ENCODE results near the gene CEP89. TPM values are rescaled to one million over a fixed set of nuclear protein-coding genes. Genes with fewer than 3 reads are reported as not detected.
"Not testable (repeated sequence)": the region's sequence is repeated elsewhere in the genome, so short reads cannot be mapped to it uniquely, and the experiment has no call there.

Gene CEP89
- total RNA-seq, 1 experiment from 2014 or later = 14.5 TPM

GRCh38 chr19:33005440-33005839 lies 33.7 kb upstream of the CEP89 start:
- no peaks in the 10 kb centered on the region for H3K9me3 ChIP-seq
- intact Hi-C loops (cut with micrococcal nuclease; ENCODE audit: unreplicated experiment) = no loop called here
- TF ChIP-seq CTCF (IDR thresholded peaks at IDR 0.05; ENCODE audit: insufficient read depth in 1 of 2, low read depth in 1 of 2, low read length in 1 of 2, severe bottlenecking in 1 of 2, unreplicated experiment in 1 of 2) = no peak
- Mint-ChIP-seq H3K4me3 (ENCODE audit: unreplicated experiment) (peak overlapping the region; percentile 15), H3K9me3 (ENCODE audit: unreplicated experiment) (no peaks in the 10 kb centered on the region), H3K27ac (ENCODE audit: unreplicated experiment) (peak overlapping the region; percentile 47), H3K27me3 (ENCODE audit: insufficient read depth, unreplicated experiment) (no peaks in the 10 kb centered on the region), H3K4me1 (ENCODE audit: low read depth, unreplicated experiment) (peaks cover 11% of the 10 kb centered on the region), H3K36me3 (ENCODE audit: insufficient read depth, unreplicated experiment) (peaks cover 89% of the 10 kb centered on the region)
- peak in 1 of 2 experiments; percentile 53 for DNase-seq
- 0 out of 2 replicates have a peak, but pooled peaks cover 3% of the 10 kb centered on the region for H3K4me1 ChIP-seq
- ChIA-PET POLR2A (interaction anchor here (0.6 kb wide), 1 partner anchor 73 kb away, joined by 4 read pairs; no protein-coding TSS in a partner anchor), CTCF (interaction anchor here (0.6 to 0.7 kb wide), 3 partner anchors 15 to 73 kb away, joined by 3 to 5 read pairs (median 4); no protein-coding TSS in a partner anchor)
- no TSS peak for BruUV-seq (replicated peaks)
- no peak overlapping the region for H3K4me3 ChIP-seq (ENCODE audit: low read depth, low read length)
- no peaks in the 10 kb centered on the region for H3K27me3 ChIP-seq (replicated peaks; ENCODE audit: control insufficient read depth, insufficient read depth, low read length)
- peaks cover 5% of the 10 kb centered on the region for H3K36me3 ChIP-seq (ENCODE audit: control insufficient read depth, insufficient read depth, low read length)

GRCh38 chr19:33003424-33004024 lies 31.8 kb upstream of the CEP89 start:
- H3K4me3 ChIP-seq (ENCODE audit: low read depth, low read length); CTCF ChIA-PET; DNase-seq; H3K27me3 ChIP-seq (replicated peaks; ENCODE audit: control insufficient read depth, insufficient read depth, low read length); H3K36me3 ChIP-seq (ENCODE audit: control insufficient read depth, insufficient read depth, low read length); H3K9me3 Mint-ChIP-seq (ENCODE audit: unreplicated experiment); H3K9me3 ChIP-seq; H3K27me3 Mint-ChIP-seq (ENCODE audit: insufficient read depth, unreplicated experiment); BruUV-seq (replicated peaks); H3K4me3 Mint-ChIP-seq (ENCODE audit: unreplicated experiment); H3K4me1 ChIP-seq; intact Hi-C loops (cut with micrococcal nuclease; ENCODE audit: unreplicated experiment): not testable (repeated sequence)
- Mint-ChIP-seq H3K27ac (ENCODE audit: unreplicated experiment) (peak overlapping the region; percentile 51), H3K4me1 (ENCODE audit: low read depth, unreplicated experiment) (peaks cover 15% of the 10 kb centered on the region), H3K36me3 (ENCODE audit: insufficient read depth, unreplicated experiment) (peaks cover 90% of the 10 kb centered on the region)
- POLR2A ChIA-PET = interaction anchor here (1.2 kb wide), 1 partner anchor 75 kb away, joined by 3 read pairs; no protein-coding TSS in a partner anchor

- CTCF ChIA-PET; H3K36me3 ChIP-seq (ENCODE audit: control insufficient read depth, insufficient read depth, low read length); BruUV-seq (replicated peaks); DNase-seq; H3K9me3 Mint-ChIP-seq (ENCODE audit: unreplicated experiment); H3K4me3 ChIP-seq (ENCODE audit: low read depth, low read length); H3K4me1 ChIP-seq; H3K4me3 Mint-ChIP-seq (ENCODE audit: unreplicated experiment); H3K9me3 ChIP-seq; H3K27me3 ChIP-seq (replicated peaks; ENCODE audit: control insufficient read depth, insufficient read depth, low read length); H3K27me3 Mint-ChIP-seq (ENCODE audit: insufficient read depth, unreplicated experiment); intact Hi-C loops (cut with micrococcal nuclease; ENCODE audit: unreplicated experiment); POLR2A ChIA-PET: not testable (repeated sequence)
- Mint-ChIP-seq H3K27ac (ENCODE audit: unreplicated experiment) (peak overlapping the region; percentile 51), H3K4me1 (ENCODE audit: low read depth, unreplicated experiment) (peaks cover 25% of the 10 kb centered on the region), H3K36me3 (ENCODE audit: insufficient read depth, unreplicated experiment) (peaks cover 90% of the 10 kb centered on the region)
Observed at GRCh38 chr19:33002126-33002865, 30.5 kb upstream of the CEP89 start.

GRCh38 chr19:33000910-33001309 lies 29.2 kb upstream of the CEP89 start:
- H3K9me3 ChIP-seq = no peaks in the 10 kb centered on the region
- H3K27me3 ChIP-seq (replicated peaks; ENCODE audit: control insufficient read depth, insufficient read depth, low read length) = no peaks in the 10 kb centered on the region
- H3K4me1 ChIP-seq = 0 out of 2 replicates have a peak, but pooled peaks cover 3% of the 10 kb centered on the region
- Mint-ChIP-seq H3K27me3 (ENCODE audit: insufficient read depth, unreplicated experiment) (no peaks in the 10 kb centered on the region), H3K27ac (ENCODE audit: unreplicated experiment) (no peak overlapping the region), H3K9me3 (ENCODE audit: unreplicated experiment) (no peaks in the 10 kb centered on the region), H3K4me1 (ENCODE audit: low read depth, unreplicated experiment) (peaks cover 30% of the 10 kb centered on the region), H3K36me3 (ENCODE audit: insufficient read depth, unreplicated experiment) (peaks cover 91% of the 10 kb centered on the region), H3K4me3 (ENCODE audit: unreplicated experiment) (peak overlapping the region; percentile 12)
- H3K4me3 ChIP-seq (ENCODE audit: low read depth, low read length) = no peak overlapping the region
- POLR2A ChIA-PET = no interaction called here
- no peak for TF ChIP-seq CTCF (IDR thresholded peaks at IDR 0.05; ENCODE audit: insufficient read depth in 1 of 2, low read depth in 1 of 2, low read length in 1 of 2, severe bottlenecking in 1 of 2, unreplicated experiment in 1 of 2)
- DNase-seq = no peak
- intact Hi-C loops (cut with micrococcal nuclease; ENCODE audit: unreplicated experiment) = no loop called here
- peaks cover 5% of the 10 kb centered on the region for H3K36me3 ChIP-seq (ENCODE audit: control insufficient read depth, insufficient read depth, low read length)
- no TSS peak for BruUV-seq (replicated peaks)
- CTCF ChIA-PET = interaction anchor here (0.6 kb wide), 1 partner anchor 95 kb away, joined by 3 read pairs; no protein-coding TSS in a partner anchor

All from Caco-2 (cell line).